ENCODE results near the gene ASB18.

The ASB18 gene

DNA sequence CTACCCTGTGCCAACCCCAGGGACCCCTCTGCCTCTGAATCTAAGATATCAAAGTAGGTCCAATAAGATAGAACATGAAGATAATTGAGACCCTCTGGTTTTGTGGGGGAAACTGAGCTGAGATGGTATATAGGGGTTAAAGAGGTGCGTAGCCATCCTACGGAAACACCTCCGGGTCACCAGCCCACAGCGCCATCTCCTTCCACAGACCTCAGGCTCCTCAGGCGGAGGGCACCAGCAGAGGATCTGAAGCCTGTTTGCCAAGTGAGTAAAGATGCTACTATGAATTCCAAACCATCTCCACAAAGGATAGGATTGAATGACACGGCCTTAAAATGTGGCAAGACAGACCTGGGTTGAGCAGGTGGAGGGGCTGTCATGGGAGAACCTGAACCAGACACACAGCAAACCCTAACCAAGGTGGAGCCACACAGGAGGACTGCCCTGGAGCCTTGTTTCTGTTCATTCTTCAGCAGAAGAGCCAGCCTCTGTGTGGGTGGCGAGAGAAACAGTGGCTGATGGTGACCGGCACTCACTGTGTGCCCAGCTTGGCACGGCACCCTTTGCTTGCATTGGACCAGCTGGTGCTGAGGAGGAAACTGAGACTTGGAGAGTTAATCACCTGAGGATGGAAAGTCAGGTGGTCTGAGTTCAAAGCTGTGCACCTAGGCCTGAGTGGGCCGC, 106.2 kb downstream of the ASB18 start:
- Histone ChIP-seq H3K9me3 (ENCODE audit: control insufficient read depth in 1 of 2, low read length in 2 of 2) (no peaks in the 10 kb centered on the region), H3K9ac (ENCODE audit: low read depth in 1 of 2, low read length in 2 of 2) (no peak overlapping the region), H3K27me3 (ENCODE audit: control insufficient read depth in 1 of 2, insufficient read depth in 2 of 2, low read length in 2 of 2) (peaks cover 52 to 58% of the 10 kb centered on the region in 2 donors), H3K36me3 (ENCODE audit: control insufficient read depth in 1 of 2, insufficient read depth in 2 of 2, low read length in 2 of 2) (no peaks in the 10 kb centered on the region), H3K4me1 (ENCODE audit: control insufficient read depth in 1 of 2, insufficient read depth in 2 of 2, low read length in 2 of 2) (no peaks in the 10 kb centered on the region), H3K4me3 (ENCODE audit: low read depth in 1 of 2, low read length in 2 of 2) (no peak overlapping the region), H3K27ac (ENCODE audit: low read depth, low read length) (no peak overlapping the region)

DNA sequence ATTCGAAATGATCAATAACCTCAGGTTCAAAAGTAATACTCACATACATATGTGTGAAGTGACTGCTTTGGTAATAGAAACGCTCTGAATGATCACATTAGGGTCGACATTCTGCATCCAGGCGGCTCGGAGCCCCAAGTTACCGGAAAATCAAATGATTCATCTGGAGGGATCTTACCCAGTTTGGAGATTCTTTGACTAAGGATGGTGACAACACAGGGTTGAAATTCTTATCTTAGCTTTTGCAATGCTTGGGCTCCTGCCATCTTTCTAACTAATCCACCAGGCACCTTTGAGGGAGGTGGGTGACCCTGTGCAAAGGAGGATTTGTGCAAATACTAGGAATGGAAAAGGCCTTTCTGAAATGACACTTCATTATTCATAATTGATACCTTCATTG, 106.8 kb downstream of the ASB18 start:
- peaks cover 46 to 52% of the 10 kb centered on the region in 2 donors for H3K27me3 ChIP-seq (ENCODE audit: control insufficient read depth in 1 of 2, insufficient read depth in 2 of 2, low read length in 2 of 2)
- no peaks in the 10 kb centered on the region for H3K4me1 ChIP-seq (ENCODE audit: control insufficient read depth in 1 of 2, insufficient read depth in 2 of 2, low read length in 2 of 2)
- H3K27ac ChIP-seq (ENCODE audit: low read depth, low read length), result no peak overlapping the region
- H3K9ac ChIP-seq (ENCODE audit: low read depth in 1 of 2, low read length in 2 of 2), result no peak overlapping the region
- no peak overlapping the region for H3K4me3 ChIP-seq (ENCODE audit: low read depth in 1 of 2, low read length in 2 of 2)
- H3K9me3 ChIP-seq (ENCODE audit: control insufficient read depth in 1 of 2, low read length in 2 of 2), result no peaks in the 10 kb centered on the region
- H3K36me3 ChIP-seq (ENCODE audit: control insufficient read depth in 1 of 2, insufficient read depth in 2 of 2, low read length in 2 of 2), result no peaks in the 10 kb centered on the region

DNA sequence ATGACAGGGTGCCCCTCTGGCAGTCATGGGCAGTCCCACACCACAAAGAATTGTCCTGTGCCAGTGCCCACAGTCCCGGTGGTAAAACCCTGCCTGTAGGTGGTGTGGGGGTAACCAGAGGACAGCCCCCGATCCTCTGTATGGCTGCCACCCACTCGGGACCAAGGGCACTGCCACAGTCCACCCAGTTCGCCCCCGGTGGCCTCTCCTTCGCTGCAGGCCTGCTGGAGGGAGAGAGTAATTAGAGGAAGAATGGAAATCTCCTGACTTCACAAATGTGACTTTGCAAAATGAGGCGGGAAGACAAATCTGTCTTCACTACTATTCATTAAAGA, 107.4 kb downstream of the ASB18 start:
- H3K9ac ChIP-seq (ENCODE audit: low read depth in 1 of 2, low read length in 2 of 2), result no peak overlapping the region
- H3K27me3 ChIP-seq (ENCODE audit: control insufficient read depth in 1 of 2, insufficient read depth in 2 of 2, low read length in 2 of 2), result peaks cover 40 to 46% of the 10 kb centered on the region in 2 donors

DNA sequence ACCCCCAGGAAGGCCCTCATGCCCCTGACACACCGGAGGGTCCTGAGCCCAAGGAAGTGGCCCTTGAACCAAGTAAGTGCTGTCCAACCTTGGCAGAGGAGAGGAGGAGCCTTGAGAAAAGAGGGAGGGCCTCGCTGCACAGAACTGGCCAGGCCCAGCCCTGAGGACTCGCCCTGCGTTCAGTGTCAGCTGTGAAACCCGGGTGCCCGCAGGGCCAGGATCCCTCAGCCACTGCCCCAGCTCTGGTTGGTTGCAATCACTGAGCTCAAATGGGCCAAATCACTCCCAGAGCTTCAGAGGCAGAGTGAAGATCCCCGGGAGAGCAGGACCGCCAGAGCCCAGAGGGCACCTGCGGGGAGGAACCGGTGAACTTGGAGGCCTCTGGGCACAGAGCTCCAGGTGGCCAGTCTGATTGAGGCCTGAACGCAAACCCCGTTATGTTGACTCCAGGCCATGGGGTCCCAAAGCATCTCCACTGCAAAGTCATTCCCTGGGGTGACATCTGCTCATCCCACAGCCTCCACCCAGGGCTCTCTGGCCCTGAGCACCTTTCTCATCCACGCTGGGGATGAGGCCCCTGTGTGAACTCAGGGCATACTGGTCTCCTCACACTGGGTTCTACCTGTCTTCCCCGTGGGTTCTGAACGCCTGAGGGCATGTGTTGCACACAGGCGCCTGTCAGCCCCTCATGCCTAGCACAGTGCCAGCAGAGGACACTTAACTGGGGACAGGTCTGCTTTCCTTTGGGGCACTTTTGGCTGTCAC, 107.9 kb downstream of the ASB18 start:
- Histone ChIP-seq H3K27ac (ENCODE audit: low read depth, low read length) (no peak overlapping the region), H3K4me3 (ENCODE audit: low read depth in 1 of 2, low read length in 2 of 2) (no peak overlapping the region), H3K27me3 (ENCODE audit: control insufficient read depth in 1 of 2, insufficient read depth in 2 of 2, low read length in 2 of 2) (peaks cover 35 to 41% of the 10 kb centered on the region in 2 donors), H3K4me1 (ENCODE audit: control insufficient read depth in 1 of 2, insufficient read depth in 2 of 2, low read length in 2 of 2) (no peaks in the 10 kb centered on the region), H3K9me3 (ENCODE audit: control insufficient read depth in 1 of 2, low read length in 2 of 2) (no peaks in the 10 kb centered on the region), H3K36me3 (ENCODE audit: control insufficient read depth in 1 of 2, insufficient read depth in 2 of 2, low read length in 2 of 2) (no peaks in the 10 kb centered on the region), H3K9ac (ENCODE audit: low read depth in 1 of 2, low read length in 2 of 2) (no peak overlapping the region)

More for the DNA sequence above, 107.4 kb downstream of the ASB18 start:
- H3K4me1 ChIP-seq (ENCODE audit: control insufficient read depth in 1 of 2, insufficient read depth in 2 of 2, low read length in 2 of 2), result no peaks in the 10 kb centered on the region
- H3K27ac ChIP-seq (ENCODE audit: low read depth, low read length), result no peak overlapping the region
- H3K9me3 ChIP-seq (ENCODE audit: control insufficient read depth in 1 of 2, low read length in 2 of 2), result no peaks in the 10 kb centered on the region
- no peaks in the 10 kb centered on the region for H3K36me3 ChIP-seq (ENCODE audit: control insufficient read depth in 1 of 2, insufficient read depth in 2 of 2, low read length in 2 of 2)
- H3K4me3 ChIP-seq (ENCODE audit: low read depth in 1 of 2, low read length in 2 of 2), result no peak overlapping the region

DNA sequence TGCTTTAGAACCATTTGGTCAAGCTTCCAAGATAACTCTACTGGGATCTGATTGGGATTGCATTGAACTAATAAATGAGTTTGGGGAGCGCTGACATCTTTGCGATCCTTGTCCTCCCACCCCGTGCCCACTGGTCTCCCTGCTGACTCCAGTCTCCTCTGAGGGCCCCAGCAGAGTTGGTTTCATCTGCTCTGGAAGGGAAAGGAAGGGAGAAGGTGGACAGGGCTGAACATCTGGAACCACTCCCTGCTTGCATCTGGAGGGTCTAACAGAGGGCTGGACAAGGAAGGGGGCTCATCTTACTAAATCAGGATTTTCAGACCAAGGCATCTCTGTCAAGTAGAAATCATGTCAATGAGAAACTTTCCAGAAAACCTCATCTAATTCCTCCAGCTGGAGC, 108.8 kb downstream of the ASB18 start:
- Histone ChIP-seq H3K9me3 (ENCODE audit: control insufficient read depth in 1 of 2, low read length in 2 of 2) (no peaks in the 10 kb centered on the region), H3K27ac (ENCODE audit: low read depth, low read length) (no peak overlapping the region), H3K9ac (ENCODE audit: low read depth in 1 of 2, low read length in 2 of 2) (no peak overlapping the region), H3K4me3 (ENCODE audit: low read depth in 1 of 2, low read length in 2 of 2) (no peak overlapping the region), H3K4me1 (ENCODE audit: control insufficient read depth in 1 of 2, insufficient read depth in 2 of 2, low read length in 2 of 2) (no peaks in the 10 kb centered on the region), H3K36me3 (ENCODE audit: control insufficient read depth in 1 of 2, insufficient read depth in 2 of 2, low read length in 2 of 2) (no peaks in the 10 kb centered on the region), H3K27me3 (ENCODE audit: control insufficient read depth in 1 of 2, insufficient read depth in 2 of 2, low read length in 2 of 2) (peaks cover 27 to 32% of the 10 kb centered on the region in 2 donors)

DNA sequence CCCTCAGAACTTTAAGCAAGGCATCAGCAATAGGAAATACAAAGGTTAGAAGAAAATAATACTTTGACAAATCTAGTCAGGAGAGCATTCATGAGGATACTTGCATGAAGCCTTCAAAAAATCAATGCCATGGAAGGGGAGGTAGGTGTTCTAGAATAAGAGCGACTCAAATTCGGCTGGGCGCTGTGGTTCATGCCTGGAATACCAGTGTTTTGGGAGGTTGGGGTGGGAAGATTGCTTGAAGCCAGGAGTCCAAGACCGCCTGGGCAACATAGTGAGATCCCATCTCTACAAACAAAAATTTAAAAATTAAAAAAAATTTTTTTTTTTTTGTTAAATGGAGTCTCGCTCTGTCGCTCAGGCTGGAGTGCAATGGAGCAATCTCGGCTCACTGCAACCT, 117.8 kb downstream of the ASB18 start:
- Histone ChIP-seq H3K36me3 (ENCODE audit: control insufficient read depth in 1 of 2, insufficient read depth in 2 of 2, low read length in 2 of 2) (no peaks in the 10 kb centered on the region), H3K9me3 (ENCODE audit: control insufficient read depth in 1 of 2, low read length in 2 of 2) (no peaks in the 10 kb centered on the region)

DNA sequence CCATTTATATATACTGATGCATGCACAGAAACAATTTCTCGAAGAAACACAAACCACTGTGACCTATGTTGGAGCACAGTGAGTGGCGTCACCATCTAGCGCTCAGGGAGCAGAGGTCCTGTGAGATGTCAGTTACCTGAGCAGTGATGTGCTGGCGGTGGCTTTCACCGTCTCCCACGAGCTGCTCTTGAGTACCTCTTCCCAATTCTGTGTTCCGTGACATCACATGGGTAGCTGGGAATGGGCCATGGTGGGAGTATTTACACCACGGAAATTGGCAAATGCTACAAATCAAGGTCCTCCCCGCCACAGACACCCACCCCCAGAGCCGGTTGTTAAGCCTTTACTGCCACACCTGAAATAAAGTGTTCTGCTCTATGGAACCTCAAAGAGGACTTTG, 120.4 kb downstream of the ASB18 start:
- H3K27me3 ChIP-seq (ENCODE audit: control insufficient read depth in 1 of 2, insufficient read depth in 2 of 2, low read length in 2 of 2), result peaks cover 0 to 3% of the 10 kb centered on the region in 2 donors
- H3K36me3 ChIP-seq (ENCODE audit: control insufficient read depth in 1 of 2, insufficient read depth in 2 of 2, low read length in 2 of 2), result no peaks in the 10 kb centered on the region
- no peak overlapping the region for H3K27ac ChIP-seq (ENCODE audit: low read depth, low read length)
- no peaks in the 10 kb centered on the region for H3K9me3 ChIP-seq (ENCODE audit: control insufficient read depth in 1 of 2, low read length in 2 of 2)
- no peak overlapping the region for H3K9ac ChIP-seq (ENCODE audit: low read depth in 1 of 2, low read length in 2 of 2)
- no peak overlapping the region for H3K4me3 ChIP-seq (ENCODE audit: low read depth in 1 of 2, low read length in 2 of 2)
- H3K4me1 ChIP-seq (ENCODE audit: control insufficient read depth in 1 of 2, insufficient read depth in 2 of 2, low read length in 2 of 2), result no peaks in the 10 kb centered on the region

More for the DNA sequence above, 117.8 kb downstream of the ASB18 start:
- Histone ChIP-seq H3K27me3 (ENCODE audit: control insufficient read depth in 1 of 2, insufficient read depth in 2 of 2, low read length in 2 of 2) (peaks cover 0 to 3% of the 10 kb centered on the region in 2 donors), H3K4me1 (ENCODE audit: control insufficient read depth in 1 of 2, insufficient read depth in 2 of 2, low read length in 2 of 2) (no peaks in the 10 kb centered on the region), H3K27ac (ENCODE audit: low read depth, low read length) (no peak overlapping the region), H3K4me3 (ENCODE audit: low read depth in 1 of 2, low read length in 2 of 2) (no peak overlapping the region), H3K9ac (ENCODE audit: low read depth in 1 of 2, low read length in 2 of 2) (no peak overlapping the region)
